Smooth muscle cell of trachea (primary cell): Measurements from ENCODE around the gene HSF2BP. TPM values are rescaled to one million over a fixed set of nuclear protein-coding genes. Genes with fewer than 3 reads are reported as not detected.

ENCODE experiments used
- total RNA-seq: library from RNA; depleted of rRNA; stranded (reverse); fragments of >200 nt; gene quantifications from 2 replicates; pipeline ENCODE4 v1.2.1, GENCODE V29; 2014

HSF2BP gene
- total RNA-seq = 1.2 and 1.6 TPM in 2 replicates

GRCh38 chr21:43659136-43660000 is at the start of gene HSF2BP, which contains the start of gene RRP1B:
HSF2BP (minus strand) TSS chr21:43659488; CDS start chr21:43658096, 1,392 bp downstream.
RRP1B (plus strand) TSS chr21:43659560; CDS start chr21:43659665, 105 bp downstream.

Other genes starting within 250 kb of the HSF2BP start
- 0.33 TPM in 1 of 2 replicates, not detected in the other for gene SIK1, start 232.4 kb downstream of the HSF2BP start, total RNA-seq
- gene RRP1B, start 72 bp upstream of the HSF2BP start, total RNA-seq = 19.3 and 22.2 TPM in 2 replicates
- gene PDXK, start 59.6 kb upstream of the HSF2BP start, total RNA-seq = 120 and 146 TPM in 2 replicates
- gene CSTB, start 116.8 kb upstream of the HSF2BP start, total RNA-seq = 7.7 and 14.6 TPM in 2 replicates
- 15.1 and 19.5 TPM in 2 replicates for gene RRP1, start 130.1 kb upstream of the HSF2BP start, total RNA-seq
- gene AGPAT3, start 205.7 kb upstream of the HSF2BP start, total RNA-seq = 61.7 and 67.3 TPM in 2 replicates